ENCODE results near the gene ARNT2.
"Not testable (repeated sequence)": the region's sequence is repeated elsewhere in the genome, so short reads cannot be mapped to it uniquely, and the experiment has no call there.

The ARNT2 gene

GRCh38 chr15:80506286-80506893, 102.2 kb downstream of the ARNT2 start:
- TF ChIP-seq CTCF (IDR thresholded peaks at IDR 0.05; ENCODE audit: control extremely low read depth, extremely low read depth, low read depth, missing control alignments), result no peak
- ChIA-PET POLR2A (no interaction called here), CTCF (no interaction called here)
- no peak for DNase-seq (ENCODE audit: extremely low spot score)

GRCh38 chr15:80507131-80507530, 102.9 kb downstream of the ARNT2 start:
- ChIA-PET POLR2A (no interaction called here), CTCF (no interaction called here)
- no peak for DNase-seq (ENCODE audit: extremely low spot score)
- TF ChIP-seq CTCF (IDR thresholded peaks at IDR 0.05; ENCODE audit: control extremely low read depth, extremely low read depth, low read depth, missing control alignments), result no peak

GRCh38 chr15:80507638-80508316, 103.6 kb downstream of the ARNT2 start:
- POLR2A ChIA-PET, result no interaction called here
- DNase-seq (ENCODE audit: extremely low spot score), result no peak

GRCh38 chr15:80508783-80509182, 104.6 kb downstream of the ARNT2 start:
- DNase-seq (ENCODE audit: extremely low spot score), result no peak
- ChIA-PET CTCF (no interaction called here), POLR2A (no interaction called here)
- no peak for TF ChIP-seq CTCF (IDR thresholded peaks at IDR 0.05; ENCODE audit: control extremely low read depth, extremely low read depth, low read depth, missing control alignments)

More at GRCh38 chr15:80507638-80508316, 103.6 kb downstream of the ARNT2 start:
- TF ChIP-seq CTCF (IDR thresholded peaks at IDR 0.05; ENCODE audit: control extremely low read depth, extremely low read depth, low read depth, missing control alignments), result no peak
- CTCF ChIA-PET, result no interaction called here

- no peak for DNase-seq (ENCODE audit: extremely low spot score)
- ChIA-PET POLR2A (no interaction called here), CTCF (no interaction called here)
- TF ChIP-seq CTCF (IDR thresholded peaks at IDR 0.05; ENCODE audit: control extremely low read depth, extremely low read depth, low read depth, missing control alignments), result no peak
Measured at GRCh38 chr15:80509800-80510199, 105.6 kb downstream of the ARNT2 start.

- CTCF ChIA-PET, POLR2A ChIA-PET: not testable (repeated sequence)
Measured at GRCh38 chr15:80510985-80511384, 106.8 kb downstream of the ARNT2 start.

GRCh38 chr15:80512726-80513660, 108.8 kb downstream of the ARNT2 start:
- ChIA-PET CTCF (no interaction called here), POLR2A (no interaction called here)
- no peak for DNase-seq (ENCODE audit: extremely low spot score)
- TF ChIP-seq CTCF (IDR thresholded peaks at IDR 0.05; ENCODE audit: control extremely low read depth, extremely low read depth, low read depth, missing control alignments), result no peak

More at GRCh38 chr15:80510985-80511384, 106.8 kb downstream of the ARNT2 start:
- not testable (repeated sequence) for DNase-seq (ENCODE audit: extremely low spot score)
